NCI-H69 (cell line): ENCODE results near the gene NWD2.
"Not testable (repeated sequence)": the region's sequence is repeated elsewhere in the genome, so short reads cannot be mapped to it uniquely, and the experiment has no call there.

ENCODE experiments used
- DNase-seq: peaks from one replicate; lab custom pipeline; 2025; lab: John Stamatoyannopoulos, UW

NWD2 gene

DNA sequence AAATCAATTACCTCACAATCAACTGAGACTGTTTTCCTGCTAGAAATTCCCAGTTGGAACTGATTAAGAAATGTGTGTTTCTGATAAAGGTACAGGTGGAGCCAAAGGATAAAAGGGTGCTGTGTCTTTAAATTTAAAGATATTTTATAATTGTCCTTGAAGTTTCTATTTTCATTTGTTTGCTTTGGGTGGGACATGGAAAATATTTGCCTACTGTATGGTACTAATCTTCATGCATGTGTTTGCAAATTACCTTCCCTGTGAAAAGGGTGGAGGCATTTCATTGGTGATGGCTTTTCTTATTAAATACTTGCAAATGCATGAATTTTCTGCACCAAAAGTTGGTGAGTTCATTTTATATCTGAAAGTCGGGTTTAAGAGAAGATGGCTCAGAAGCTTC lies 225.7 kb downstream of the NWD2 start:
- DNase-seq: no peak

DNA sequence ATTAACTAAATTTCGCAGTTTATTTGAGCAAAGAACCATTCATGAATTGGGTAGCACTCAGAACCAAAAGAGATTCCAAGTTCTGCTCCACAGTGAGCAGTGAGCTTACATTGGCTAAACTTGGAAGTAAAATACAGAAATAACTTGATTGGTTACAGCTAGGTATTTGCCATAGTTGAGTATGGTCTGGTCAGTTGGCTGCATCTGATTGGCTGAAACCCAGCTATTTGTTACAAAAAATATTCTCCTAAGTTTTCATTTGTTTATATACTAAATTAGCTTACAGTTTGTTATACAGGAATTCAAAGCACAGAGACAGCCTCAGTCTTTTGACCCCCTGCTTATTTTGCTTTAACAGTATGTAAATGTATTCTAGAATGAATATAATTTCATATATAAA lies 226.6 kb downstream of the NWD2 start:
- DNase-seq: no peak

DNA sequence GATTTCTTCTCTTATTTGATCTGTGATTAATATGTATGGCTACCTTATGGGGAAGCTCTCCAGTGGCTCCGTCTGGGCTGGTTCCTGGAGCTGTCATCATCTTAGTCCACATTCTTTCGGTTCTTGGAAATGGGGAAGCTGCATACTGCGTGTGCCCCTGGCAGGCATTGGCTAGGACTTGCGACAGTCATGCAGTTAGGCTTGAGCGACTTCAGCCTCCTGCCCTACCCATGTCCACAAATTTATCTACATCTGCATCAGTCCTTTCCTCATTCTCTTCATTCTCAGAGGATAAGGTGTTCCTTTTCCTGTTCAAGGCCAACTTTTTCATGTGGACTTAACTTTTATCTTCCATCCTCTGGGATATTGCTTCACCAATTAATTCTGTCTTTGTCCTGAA lies 227.4 kb downstream of the NWD2 start:
- DNase-seq: no peak

DNA sequence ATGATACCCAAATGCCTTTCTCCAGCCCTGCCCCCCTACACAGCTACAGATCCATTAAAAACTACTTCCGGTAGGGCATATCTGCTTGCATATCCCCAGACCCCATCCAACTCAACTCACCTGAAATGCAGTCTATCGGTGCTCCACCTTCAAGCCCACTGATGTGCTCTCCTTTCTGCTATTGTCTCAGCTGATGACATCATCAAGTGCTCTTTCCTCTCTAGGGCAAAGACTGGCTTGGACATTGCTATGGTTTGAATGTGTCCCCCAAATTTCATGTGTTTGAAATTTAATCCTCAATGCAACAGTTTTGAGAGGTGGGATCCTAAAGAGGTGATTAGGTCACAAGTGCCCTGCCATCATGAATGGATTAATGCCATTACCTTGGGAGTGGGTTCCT lies 229.3 kb downstream of the NWD2 start:
- DNase-seq: no peak

DNA sequence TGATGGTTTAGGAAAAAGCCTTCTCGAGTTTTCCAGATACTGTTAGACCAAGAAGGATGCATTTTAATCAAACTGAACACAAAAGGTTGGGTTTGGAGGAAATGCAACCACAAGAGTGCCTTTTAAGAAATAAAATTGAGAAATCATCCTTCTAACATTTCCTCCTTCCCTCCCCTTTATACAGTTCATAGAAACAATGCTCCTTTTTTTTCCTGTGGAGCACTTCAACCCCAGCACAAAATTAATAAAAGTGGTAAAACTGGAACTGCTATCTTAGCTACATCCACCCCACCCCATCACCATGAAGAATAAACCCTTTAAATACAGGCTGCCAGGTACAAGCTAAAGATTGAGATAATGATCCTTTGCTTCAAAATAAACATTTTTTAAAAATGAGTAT lies 230.5 kb downstream of the NWD2 start:
- no peak for DNase-seq

DNA sequence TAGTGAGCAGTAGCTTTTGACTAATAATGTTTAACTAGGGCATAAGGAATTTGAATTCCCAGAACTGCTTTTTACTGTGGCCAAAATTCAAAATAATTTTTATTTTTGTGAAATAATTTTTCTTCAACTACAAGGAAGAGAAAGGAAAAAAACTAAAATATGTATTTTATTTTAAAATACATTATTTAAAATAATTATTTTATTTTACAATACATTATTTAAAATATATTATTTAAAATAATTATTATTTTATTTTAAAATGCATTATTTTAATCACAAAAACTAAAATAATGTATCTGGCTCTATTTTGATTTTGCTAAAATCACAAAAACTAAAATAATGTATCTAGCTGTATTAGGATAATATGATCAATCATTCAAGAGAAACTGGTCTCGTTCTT lies 231.2 kb downstream of the NWD2 start:
- DNase-seq: no peak

DNA sequence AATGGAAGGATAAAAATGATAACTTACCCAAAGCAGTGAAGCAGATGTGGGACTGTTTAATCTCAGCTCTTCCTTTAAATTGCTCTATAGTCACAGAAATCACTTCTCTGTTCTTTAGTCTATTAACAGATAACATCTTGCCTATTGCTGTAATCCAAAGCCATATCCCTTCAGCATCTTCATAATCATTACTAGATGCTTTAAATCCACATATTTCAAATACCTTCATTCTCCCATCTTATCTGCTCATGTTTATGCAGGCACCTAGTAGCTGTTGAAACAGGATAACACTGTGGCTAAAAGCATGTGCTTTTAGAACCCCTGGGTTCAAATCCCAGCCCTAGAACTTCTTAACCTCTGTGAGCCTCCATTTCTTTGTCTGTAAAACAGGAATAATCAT lies 231.7 kb downstream of the NWD2 start:
- no peak for DNase-seq

DNA sequence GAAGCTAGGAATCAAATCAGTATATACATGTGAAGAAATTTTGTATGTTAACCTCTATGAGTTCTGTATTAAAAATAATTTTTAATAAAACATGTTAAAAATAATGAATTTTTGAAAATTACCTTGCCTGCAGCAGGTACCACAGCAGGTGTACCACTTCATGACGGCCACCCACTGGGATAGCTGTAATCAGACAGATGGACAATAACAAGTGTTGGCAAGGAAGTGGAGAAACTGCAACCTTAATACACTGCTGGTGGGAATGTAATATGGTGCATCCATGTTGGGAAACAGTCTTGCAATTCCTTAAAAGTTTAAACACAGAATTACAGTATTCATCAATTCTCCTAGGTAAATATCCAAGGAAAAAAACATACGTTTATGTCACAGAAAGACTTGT lies 232.1 kb downstream of the NWD2 start:
- no peak for DNase-seq

DNA sequence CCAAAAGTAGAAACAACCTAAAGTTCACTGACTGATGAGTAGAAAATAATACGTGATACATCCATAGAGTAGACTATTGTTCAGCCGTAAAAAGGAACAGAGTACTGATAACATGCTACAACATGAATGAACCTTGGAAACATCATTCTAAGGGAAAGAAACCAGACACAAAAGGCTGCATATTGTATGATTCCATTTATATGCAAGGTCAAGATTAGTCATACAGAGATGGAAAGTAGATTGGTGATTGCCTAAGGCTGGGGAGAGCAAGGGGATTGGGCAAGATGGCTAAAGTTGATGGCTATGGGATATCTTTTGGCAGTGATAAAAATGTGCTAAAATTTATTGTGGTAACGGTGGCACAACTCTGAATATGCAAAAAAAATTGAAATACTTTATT lies 232.6 kb downstream of the NWD2 start:
- no peak for DNase-seq

DNA sequence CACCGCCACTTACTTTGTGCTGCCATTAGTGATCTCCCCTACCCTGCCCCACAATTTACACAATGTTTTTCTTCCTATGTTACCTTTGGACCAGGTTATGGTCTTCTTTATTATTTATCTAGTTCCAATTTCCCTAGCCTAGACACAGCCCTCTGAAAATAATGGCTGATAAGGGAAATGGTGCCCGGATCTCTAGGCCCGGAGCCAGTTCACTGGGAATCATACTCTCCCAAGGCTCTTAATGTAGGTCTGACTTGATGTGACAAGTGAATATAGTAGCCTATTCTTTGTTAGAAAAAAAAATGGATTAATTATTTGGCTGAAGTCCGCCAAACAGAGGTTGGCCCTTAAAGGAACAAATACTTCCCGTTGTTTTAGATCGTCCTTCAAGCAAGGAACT lies 233.6 kb downstream of the NWD2 start:
- no peak for DNase-seq

DNA sequence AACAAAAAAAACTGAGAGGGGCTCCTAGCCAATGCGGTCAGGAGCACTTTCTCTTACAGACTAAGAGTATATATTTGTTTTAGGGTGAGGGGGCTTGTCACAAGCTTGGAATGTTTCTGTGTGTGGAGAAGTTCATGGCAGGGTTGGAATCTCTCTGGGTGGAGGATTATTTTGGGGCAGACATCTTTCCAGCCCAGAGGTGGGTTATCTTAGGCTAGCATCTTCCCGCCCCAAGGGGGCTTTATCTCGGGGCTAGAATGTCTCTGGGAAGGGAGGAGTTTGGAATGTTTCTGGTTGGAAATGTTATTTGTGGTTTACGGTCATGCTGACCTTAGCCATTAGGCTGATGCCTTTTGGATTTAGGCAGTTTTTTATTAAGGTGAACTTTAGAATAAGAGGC lies 236.0 kb downstream of the NWD2 start:
- no peak for DNase-seq

DNA sequence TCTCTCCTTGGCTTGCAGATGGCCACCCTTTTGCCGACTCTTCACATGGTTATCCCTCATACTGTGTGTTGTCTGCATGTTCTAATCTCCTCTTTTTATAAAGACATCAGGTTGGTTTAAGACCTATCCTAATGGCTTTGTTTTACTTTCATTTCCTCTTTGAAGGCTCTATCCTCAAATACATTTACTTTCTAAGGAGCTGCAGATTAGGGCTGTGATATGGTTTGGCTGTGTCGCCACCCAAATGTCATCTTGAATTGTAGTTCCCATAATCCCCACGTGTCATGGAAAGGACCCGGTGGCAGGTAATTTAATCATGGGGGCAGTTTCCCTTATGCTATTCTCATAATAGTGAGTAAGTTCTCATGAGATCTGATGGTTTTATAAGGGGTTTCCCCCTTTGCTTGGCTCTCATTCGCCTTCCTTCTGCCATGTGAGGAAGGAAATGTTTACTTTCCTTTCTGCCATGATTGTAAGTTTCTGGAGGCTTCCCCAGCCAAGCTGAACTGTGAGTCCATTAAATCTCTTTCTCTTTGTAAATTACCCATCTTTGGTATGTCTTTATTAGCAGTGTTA lies 237.1 kb downstream of the NWD2 start:
- DNase-seq: no peak

DNA sequence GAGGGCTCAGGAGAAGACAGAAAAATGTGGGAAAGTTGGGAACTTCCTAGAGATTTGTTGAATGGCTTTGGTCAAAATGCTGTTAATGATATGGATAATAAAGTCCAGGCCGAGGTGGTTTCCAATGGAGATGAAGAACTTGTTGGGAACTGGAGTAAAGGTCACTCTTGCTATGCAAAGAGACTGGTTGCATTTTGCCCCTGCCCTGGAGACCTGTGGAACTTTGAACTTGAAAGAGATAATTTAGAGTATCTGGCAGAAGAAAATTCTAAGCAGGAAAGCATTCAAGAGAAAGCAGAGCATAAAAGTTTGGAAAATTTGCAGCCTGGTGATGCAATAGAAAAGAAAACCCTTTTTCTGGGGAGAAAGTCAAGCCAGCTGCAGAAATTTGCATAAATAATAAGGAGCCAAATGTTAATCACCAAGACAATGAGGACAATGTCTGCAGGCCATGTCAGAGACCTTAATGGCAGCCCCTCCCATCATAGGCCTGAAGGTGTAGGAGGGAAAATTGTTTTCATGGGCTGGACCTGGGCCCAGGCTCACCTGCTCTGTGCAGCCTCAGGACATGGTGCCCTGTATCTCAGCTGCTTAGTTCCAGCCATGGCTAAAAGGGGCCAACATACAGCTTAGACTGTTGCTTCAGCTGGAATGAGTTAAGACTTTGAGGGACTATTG lies 237.8 kb downstream of the NWD2 start:
- DNase-seq: no peak

DNA sequence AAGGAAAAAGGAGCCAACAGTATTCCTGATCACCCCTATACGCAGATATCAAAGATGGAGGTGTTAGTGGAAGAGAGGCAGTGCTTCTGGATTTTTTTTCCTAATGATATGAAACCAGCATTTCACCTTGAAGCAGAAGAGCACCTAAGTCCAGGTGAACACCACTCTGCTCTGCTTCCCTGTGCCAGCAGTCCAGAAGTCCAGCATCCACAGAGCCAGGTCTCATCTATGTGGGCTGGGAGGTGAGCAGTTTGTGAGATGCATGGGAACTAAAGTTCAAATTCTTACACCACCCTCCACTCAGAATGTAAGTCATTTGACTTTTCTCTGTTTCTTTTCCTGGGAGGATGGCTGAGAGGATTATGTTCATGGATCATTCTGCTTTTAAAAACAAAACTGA lies 239.1 kb downstream of the NWD2 start:
- no peak for DNase-seq

DNA sequence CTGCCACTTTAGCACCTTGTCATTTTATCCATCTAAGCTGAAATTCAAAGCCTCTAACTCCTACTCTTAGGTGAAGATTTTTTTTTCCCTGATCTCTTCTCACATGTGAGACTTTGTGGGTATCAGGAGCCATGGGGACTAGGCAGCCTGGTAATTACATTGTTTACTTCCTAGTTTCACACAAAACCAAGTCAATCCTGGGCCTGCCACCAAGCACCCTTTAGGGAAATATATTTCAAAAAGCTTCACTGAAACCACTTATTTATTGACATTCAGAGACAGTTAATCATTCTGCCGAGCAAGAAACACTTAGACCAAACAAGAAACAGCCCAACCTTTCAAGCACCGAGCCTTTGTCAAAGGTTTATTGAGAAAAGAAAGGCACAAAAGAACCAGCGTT lies 241.6 kb downstream of the NWD2 start:
- no peak for DNase-seq

DNA sequence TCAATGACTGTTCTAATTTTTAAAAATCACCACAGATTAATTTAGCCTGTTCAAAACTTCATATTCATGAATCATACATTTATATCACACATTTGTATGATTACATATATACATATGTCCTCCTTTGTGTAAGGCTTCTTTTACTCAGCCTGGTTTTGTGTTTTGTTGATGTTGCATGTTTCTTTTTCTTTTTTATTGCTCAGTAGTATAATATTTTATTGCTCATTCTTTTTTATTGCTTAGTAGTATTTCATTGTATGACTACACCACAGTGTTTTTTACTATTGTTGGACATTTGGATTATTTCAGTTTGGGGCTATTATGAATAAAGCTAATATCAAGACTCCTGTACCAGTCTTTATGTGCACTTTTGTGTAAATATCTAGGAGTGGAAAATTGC lies 243.1 kb downstream of the NWD2 start:
- DNase-seq: no peak

DNA sequence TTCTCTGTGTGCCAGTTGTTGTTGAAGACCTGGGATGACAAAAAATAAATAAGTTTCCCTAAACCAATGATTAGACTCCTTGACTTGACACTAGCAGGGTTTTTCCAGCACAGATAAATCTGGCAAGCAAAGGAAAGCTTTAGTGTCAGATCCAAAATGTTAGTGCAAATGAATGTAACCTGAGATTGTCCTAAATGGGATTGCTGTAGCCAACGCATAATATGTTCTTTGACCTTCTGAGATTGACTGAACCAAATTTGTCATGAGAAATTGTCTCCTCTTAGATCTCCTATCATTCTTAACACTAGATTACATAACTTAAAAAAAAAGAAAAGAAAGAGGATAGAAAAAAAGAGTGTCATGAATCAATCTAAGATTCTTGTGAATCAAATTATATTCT lies 245.2 kb downstream of the NWD2 start:
- no peak for DNase-seq

DNA sequence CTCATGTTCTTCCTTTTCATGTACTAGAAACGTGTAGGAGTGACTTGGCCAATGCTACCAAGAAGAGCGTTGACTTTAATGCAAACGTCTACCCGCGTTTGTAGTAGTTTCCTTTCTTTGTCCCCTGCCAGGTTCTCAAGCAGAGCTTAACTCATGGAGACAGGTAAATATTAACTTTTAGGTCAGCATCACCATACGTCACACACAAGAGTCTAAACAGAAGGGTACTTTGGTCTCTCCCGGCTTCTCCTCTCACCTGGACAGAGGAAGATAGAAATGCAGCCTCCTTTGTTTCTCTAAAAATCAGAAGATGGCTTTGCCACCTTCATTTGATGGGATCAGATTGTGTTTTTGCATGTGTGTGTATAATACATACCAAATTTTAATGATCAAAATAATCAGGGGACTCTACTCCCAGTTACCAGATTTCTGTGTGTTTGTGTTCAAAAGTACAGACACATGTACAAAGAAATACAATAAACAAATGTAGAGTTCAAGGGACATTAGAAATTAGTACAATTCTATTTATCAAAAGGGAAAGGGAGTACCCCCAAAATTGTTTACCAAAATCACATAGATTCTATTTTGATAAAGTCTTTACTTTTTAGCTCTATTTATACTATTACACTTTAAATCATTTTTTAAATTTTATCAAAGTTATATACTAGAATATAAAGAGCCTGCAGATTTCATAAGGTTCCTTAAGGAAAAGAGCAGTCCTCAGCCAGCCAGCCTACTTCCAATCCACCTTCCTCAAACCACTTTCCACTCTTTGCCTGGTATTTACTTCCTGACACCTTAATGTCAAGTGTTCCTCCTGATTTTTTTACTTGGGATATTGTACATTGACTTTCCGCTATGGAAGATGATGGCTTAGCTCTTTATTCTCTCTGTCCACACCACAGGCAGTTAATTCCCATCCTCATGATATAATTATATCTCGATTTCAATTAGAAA lies 246.1 kb downstream of the NWD2 start:
- DNase-seq: no peak

DNA sequence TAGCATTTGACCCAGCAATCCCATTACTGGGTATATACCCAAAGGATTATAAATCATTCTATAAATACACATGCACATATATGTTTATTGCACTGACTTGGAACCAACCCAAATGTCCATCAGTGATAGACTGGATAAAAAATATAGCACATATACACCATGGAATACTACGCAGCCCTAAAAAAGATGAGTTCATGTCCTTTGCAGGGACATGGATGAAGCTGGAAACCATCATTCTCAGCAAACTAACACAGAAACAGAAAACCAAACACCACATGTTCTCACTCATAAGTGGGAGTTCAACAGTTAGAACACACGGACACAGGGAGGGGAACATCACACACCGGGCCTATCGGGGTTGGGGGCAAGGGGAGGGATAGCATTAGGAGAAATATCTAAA lies 250.8 kb downstream of the NWD2 start:
- DNase-seq: not testable (repeated sequence)
